KG1 (cell line): ENCODE data around the gene MYMX.
"Not testable (repeated sequence)": the region's sequence is repeated elsewhere in the genome, so short reads cannot be mapped to it uniquely, and the experiment has no call there.

Source experiments
- DNase-seq: peaks from one replicate; lab custom pipeline; 2025; lab: John Stamatoyannopoulos, UW

MYMX gene

DNA sequence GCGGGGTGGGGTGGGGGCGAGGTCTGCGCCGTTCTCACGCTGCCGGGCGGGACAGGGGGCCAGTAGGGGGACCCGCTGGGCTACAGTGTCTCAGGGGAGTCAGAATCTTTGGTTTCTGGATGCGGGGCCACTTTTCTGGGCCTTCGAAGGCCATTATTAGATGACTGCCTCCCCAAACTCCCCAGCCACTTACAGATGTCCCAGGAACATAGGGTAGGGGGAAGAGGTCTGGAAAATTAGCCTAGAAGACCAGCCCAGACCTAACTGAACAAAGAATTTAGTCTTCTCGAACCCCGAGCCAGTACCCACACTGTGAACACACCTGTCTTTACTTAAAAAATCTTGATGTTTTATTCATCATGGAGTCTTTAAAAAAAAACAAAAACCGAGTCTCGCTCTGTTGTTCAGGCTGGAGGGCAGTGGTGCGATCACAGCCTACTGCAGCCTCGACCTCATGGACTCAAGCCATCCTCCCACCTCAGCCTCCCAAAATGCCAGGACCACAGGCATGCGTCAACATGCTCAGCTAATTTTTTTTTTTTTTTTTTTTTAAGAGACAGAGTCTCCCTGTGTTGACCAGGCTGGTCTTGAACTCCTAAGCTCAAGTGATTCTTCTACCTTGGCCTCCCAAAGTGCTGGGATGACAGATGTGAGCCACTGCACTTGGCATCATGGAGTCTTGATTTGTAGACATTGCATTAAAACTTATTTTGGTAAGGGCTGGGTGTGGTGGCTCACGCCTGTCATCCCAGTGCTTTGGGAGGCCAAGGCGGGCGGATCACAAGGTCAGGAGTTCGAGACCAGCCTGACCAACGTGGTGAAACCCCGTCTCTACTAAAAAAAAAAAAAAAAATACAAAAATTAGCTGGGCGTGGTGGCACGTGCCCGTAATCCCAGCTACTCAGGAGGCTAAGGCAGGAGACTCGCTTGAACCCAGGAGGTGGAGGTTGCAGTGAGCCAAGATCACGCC is 3.4 kb downstream of the MYMX start:
- DNase-seq = no peak

DNA sequence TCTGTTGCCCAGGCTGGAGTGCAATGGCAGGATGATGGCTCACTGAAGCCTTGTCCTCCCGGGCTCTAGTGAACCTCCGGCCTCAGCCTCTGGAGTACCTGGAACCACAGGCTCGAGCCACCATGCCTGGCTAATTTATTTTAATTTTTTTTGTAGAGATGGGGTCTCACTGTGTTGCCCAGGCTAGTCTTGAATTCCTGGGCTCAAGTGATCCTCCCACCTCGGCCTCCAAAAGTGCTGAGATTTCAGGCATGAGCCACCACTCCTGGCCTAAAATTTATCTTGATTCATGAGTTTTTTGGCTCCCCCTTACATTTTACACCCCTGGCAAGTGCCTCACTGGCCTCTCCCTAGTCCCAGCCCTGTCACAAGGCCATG is 4.2 kb downstream of the MYMX start:
- no peak for DNase-seq

DNA sequence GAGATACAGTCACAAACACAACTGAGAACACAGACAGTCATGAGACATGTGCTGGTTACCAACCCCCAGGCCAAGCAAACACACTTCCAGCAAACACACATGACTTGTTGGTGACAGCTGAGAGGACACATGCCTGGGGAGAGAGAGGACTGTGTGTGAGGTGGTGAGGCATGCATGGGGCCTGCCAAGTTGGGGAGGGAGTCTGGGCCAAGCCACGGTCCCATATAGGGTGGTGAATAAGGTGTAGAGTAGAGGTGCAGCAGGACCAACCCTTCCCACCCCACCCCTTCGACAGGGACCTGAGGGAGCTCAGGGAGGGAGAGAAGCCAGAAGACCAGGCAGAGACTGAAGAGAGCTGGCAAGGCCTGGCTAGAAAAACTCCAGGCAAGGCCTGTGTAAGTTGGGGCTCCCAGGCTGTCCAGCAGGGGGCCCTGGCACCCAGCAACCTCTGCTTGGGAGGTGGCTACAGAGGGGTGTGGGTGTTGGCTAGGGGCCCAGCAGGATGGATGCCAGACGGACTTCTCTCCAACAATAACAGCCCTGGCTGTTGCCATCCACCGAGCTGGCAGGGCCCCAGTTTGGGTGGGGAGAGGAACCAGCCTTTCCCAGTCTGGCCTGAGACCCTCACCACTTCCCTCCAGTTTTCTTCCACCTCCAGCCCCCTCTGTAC is 4.7 kb downstream of the MYMX start:
- DNase-seq = peak; percentile 41

DNA sequence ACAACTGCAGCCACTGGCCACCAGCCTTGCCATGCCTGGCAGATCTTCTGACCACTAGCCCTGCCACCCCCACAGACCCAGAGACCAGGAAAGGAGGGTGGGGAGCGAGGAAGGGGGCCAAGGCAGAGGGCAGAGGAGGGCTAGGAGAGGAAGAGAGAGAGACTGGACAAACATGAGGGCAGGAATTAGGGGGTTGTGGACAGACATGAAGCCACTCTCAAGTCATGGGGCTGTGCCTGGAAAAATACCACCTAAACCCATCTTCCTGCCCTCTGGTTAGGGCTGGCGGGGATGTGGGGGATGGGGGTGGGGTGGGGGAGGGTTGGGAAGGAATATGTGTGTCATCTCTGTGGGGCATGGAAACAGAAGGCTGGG is 5.2 kb downstream of the MYMX start:
- no peak for DNase-seq

DNA sequence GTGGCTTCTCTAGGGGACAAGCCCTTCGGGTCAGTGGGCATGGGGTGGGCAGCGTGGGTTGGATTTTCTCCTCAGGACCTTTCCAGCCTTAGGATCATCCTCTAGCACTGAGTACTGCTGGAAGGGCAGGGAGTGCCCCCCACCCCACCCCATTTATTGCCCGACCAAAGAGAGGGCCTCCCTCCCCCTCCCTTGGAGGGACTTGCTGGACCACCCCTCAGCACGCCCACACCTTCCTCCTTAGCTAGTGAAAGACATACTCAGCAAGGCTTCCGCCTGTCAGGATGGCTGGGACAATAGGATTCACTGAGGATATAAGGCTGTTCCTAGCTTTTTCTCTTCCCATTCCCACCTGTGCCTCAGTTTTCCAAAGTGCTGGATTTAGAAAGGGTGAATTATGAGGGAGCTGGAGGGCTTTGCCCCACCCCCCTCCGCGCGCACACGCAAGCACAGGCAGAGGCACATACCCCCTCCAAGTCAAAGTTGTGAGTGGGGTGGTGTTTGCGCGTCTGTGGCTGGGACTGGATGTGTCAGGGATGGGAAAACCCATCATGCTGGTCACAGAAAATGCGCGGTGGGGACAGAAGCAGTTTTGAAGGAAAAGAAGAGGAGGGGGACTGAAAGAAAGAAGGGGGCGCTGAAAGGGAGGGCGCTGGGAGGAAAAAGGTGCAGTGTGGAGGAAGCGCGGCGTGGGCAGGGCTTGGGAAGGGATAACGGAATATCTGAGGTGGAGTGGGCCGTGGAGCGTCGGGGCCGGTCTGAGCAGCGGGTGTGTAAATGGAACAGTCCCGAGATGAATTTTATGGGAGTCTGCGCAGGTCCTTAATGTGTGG is 6.0 kb downstream of the MYMX start:
- no peak for DNase-seq

DNA sequence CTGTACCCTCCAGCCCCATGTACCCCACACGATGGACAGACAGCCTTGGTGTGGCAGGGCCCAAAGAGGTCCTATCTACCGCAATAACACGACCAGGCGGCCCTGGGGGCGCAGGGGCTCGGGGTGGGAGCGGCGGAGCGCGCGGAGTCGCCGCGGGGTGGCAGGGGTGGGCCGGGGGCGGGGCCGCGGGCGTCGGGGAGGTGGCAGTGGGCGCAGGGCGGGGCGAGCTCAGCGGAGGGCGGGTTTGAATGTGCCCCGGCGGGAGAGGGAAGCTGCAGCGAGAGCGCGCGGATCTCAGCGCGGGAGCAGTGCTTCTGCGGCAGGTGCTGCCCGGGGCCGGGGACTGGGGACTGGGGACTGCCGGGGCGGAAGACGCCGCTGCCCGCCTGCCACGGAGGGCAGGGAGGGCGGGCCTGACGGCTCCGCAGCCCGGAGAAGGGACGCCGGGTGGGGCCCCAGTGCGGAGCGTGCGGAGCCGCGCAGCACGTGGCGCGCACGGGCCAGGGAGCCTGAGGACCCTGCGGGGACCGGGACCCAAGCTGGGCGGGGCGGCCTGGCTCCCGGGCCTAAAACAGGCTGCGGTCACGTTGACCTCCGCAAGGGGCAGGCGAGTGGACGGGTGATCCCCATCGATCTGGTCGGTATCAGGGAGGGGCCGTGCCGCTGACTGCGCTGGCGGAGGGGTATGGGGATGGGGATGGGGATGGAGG is 6.7 kb downstream of the MYMX start, which contains the start of gene SLC29A1:
TSS of gene SLC29A1 (plus strand) at position 277 of the 710 bp plus-strand sequence. CDS start 3,719 bp downstream, outside the sequence.
- DNase-seq = peak; percentile 71

DNA sequence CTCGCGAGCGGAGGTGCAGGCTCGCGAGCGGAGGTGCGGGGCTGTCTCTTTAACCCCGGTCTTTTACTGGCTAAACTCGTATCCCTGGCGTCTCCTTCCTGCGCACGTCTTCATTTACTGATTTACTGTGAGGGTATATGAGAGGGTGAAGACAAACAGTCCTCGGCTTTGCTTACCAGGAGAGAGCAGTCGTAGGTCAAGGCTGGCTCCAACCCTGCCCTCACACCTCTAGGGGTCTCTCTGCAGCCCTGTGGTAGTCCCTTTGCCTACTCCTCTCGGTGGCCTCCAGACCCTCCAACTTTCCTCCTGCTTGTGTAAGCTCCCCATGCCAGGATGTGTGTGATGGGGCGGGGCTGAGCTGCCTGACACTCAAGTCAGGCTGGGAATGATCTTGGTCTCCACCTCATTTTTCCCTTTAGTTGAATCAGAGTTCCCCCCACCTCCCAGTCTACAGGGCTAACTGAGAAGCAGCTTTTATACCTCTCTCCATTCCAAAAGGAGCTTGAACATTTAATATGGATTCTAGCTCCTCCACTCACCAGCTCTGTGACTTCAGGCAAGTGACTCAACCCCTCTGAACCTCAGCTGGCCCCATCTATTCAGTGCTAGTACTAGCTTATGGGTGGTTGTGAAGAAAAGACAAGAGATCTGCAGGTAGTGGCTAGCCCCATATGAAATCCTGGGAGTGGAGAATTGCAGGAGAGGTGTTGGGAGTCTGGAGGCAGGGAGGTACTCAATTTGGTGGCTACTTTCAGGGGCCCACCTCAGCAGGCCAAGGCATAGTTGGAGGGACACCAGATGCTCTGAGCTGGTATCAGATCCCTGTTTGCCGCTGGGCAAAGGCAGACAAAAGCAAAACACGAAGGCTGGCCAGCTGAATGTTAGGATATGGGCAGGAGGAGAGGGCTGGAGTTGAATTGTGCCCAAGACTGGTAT is 7.6 kb downstream of the MYMX start:
- no peak for DNase-seq

DNA sequence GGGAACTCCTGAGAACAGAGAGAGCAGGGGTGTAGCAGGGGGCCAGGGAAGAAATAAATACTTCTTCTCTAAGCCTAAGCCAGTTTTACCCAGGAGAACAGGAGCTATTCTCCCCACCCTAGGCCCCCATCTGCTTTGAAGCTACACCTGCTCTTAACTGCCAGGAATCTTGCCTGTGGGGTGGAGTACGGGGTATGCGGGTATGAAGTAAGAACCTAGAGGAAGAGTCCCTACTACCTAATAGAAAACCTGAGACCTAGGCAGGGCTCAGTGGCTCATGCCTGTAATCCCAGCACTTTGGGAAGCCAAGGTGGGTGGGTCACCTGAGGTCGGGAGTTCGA is 8.2 kb downstream of the MYMX start:
- DNase-seq = no peak

DNA sequence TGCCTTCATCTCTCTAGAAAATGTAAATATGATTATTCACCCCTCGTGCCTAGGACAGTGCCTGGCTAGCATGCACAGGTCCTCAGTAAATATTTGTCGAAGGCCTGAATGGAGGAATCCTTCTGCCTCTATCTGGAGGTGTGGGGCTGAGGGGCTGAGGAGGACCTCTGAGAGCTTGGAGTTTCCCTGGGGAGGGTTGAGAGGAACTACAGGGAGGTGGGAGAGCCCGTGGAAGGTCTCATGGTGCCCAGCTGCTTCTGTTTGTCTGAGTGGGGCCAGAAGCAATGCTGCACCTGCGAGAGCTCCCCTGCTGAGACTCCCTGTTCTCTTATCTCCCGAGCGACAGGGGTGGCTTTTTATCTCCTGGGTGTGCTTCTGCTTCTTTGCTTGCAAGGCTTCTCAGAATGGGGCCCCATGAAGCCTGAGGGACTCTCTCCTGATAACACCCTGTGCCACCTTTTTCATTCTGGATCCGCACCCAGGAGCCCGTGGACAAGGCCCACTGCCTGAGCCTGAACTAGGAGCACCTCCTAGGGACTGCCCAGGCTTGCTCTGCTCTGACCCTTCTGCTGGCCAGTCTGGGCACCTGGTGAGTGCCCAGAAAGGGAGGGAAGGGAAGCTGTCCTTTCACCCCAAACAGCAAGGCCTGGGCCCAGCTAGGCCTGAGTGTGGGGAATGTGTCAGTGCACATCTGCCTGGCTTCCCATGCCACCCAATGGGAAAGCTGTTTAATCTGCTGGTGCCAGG is 9.0 kb downstream of the MYMX start:
- DNase-seq = no peak

DNA sequence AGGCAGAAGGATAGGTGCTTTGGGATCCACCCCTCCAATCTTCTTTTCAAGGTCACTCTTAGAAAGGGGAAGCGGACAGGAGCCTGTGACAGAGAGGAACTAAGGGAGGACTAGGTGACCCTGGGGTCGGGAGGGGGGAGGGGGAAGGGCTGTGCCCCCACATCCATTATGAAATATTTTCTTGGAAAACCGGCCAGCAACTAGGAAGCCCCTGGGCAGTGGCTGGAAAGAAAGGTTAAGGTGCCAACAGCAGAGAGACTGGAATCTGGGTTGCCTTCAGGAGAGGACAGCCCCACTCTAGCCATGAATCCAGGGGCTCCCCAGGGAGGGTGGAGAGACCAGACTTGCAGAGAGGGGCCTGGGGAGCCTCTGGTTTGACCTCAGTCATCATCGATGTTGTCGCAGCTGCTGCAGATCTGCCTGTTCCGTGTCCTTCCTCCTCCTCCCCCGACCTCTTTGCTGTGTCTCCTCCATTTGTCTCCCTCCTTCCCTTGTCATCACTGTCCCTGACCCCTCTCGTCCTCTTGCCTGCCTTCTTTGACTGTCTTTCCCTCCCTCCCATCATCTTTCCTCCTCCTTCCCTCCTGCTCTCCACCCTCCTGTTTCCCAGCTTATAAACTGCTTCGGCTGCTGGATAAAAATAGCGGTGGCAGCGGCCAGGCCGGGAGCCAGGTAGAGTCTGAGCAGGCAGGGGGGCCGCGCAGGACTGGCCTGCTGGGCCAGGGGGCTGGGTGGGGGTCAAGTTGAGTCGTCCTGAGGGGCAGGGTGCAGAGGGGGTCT is 9.8 kb downstream of the MYMX start:
- DNase-seq = no peak

DNA sequence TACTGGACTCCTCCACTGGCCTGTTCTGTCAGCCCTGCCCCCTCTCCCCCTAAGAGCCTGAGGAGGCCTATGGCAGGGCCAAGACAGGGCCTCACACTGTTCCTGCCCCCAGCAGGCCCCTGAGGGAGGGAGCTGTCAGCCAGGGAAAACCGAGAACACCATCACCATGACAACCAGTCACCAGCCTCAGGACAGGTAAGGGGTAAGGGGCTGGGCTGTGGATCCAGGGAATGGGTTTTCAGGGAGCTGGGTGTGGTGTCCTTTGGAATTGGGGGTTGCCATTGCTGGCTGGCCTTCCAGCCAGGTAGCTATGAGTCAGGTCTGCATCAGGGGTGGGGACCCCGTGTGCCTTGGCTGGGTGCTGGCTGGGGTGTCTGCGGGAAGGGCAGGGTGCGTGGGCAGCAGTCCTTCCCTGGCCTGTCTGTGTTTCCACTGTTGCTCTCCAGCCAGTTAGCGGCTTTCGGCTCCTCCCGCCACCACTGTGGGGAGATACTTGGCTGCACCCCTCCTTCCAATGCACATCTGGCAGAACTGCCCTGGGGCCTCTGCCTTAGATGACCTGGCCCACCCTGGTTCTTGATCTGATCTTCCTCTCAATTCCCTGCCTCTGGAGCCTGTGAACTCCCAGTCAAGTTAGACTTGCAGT is 10.5 kb downstream of the MYMX start:
- DNase-seq = no peak

DNA sequence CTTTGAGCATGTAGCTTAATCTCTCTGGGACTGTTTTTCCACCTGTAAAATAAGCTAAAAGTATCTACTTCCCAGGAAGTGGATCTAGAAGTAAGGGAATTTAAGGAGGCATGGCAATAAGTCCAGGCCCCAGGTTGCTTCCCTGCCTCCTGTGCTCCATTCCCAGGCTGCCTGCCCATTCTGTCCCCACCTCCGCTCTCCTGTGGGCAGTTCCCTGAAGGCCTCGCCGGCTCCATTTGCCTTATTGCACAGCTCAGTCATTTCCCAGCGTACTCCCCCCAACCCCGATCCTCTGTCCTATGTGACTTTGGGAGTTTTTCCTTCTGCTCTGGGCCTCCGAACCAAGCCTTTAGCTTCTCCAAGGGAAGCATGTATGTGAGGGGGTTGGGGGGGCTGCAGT is 11.3 kb downstream of the MYMX start:
- DNase-seq = no peak

DNA sequence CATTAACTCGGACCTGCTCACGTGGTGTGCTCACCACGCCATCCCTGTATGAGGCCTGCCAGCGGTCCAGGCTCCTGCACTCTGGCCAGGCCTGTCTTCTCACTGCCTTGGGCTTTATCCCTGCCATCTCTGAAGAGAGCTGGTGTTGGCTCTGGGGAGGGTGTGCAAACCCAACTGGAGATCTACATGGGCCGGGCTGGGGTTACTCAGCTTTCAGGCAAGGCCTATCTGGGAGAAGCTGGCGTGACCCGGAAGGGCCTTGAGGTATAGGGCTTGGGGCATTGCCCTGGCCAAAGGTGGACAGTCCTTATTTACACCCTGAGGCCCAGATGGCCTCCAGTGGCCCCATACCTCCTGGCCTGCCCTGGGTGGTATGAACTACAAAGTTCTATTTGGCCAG is 11.7 kb downstream of the MYMX start:
- DNase-seq = no peak

DNA sequence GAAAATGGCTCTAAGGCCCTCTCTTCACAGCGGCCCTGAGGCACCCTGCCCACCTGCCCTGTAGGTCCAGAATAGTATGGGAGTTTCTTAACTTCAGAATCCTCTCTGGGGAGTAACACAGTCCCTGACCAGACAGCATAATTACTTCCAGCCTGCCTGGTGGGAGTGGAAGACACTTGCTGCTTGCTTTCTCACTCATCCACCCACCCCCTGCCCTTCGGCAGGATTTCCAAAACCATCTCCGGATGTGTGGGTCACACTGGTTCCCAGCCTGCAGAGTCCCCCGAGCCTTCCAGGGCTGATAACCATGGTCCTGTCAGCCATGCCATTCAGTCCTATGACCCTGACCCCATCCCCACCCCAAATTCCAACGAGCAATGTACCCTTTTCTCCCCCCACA is 12.1 kb downstream of the MYMX start:
- no peak for DNase-seq

DNA sequence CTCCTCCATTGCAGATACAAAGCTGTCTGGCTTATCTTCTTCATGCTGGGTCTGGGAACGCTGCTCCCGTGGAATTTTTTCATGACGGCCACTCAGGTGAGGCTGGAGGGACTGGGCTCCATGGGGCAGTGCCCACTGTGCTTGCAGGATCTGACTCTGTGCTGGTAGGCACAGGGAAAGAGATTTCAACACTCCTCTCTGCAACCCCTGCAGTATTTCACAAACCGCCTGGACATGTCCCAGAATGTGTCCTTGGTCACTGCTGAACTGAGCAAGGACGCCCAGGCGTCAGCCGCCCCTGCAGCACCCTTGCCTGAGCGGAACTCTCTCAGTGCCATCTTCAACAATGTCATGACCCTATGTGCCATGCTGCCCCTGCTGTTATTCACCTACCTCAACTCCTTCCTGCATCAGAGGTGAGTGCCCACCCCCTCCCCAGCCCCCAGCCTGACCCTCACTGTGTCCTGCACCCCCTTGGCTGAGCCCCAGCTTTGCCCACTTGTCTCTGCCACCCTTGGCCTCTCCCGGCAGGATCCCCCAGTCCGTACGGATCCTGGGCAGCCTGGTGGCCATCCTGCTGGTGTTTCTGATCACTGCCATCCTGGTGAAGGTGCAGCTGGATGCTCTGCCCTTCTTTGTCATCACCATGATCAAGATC is 12.8 kb downstream of the MYMX start:
- DNase-seq = no peak

DNA sequence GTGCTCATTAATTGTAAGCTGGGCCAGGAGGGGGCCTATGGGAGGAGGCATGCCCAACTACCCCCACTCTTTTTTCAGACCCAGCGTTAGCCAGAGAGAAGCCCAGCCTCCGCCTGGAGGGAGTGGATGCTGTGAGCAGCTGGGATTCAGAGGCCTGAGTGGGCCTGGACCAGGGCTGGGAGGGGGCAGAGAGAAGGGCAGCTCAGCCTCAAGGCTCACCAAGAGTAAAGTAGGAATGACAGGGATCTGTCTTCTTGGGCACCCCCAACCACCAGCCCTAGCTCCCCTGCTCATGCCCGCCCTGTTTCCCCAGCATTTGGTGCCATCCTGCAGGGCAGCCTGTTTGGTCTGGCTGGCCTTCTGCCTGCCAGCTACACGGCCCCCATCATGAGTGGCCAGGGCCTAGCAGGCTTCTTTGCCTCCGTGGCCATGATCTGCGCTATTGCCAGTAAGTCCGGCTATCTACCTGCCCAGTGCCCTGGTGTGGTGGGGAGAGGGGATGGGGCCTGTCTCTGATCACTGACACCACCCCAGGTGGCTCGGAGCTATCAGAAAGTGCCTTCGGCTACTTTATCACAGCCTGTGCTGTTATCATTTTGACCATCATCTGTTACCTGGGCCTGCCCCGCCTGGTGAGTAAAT is 13.4 kb downstream of the MYMX start:
- DNase-seq = no peak

DNA sequence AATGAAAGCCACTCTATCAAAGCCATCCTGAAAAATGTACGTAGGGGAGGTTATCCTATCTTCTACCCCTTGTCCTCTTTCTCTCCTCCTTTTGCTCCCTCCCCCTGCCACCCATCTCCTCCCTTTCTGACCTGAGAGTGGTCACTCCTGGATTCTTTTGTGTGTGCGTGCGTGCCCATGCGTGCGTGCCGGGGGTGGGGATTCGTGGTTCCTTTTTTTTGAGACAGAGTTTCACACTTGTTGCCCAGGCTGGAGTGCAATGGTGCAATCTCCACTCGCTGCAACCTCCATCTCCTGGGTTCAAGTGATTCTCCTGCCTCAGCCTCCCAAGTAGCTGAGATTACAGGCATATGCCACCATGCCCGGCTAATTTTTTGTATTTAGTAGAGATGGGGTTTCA is 14.7 kb downstream of the MYMX start:
- not testable (repeated sequence) for DNase-seq
